NCI-H345 (cell line): ENCODE data around the gene SERPINE1.

Source experiments
- DNase-seq: peaks from one replicate; lab custom pipeline; 2025; lab: John Stamatoyannopoulos, UW

The SERPINE1 gene

GRCh38 chr7:101170617-101171441, 43.9 kb downstream of the SERPINE1 start:
- no peak for DNase-seq

GRCh38 chr7:101171442-101171837, 44.5 kb downstream of the SERPINE1 start:
- no peak for DNase-seq

- peak; percentile 81 for DNase-seq
Observed at GRCh38 chr7:101172005-101172853, 45.3 kb downstream of the SERPINE1 start.

GRCh38 chr7:101172854-101173751, 46.2 kb downstream of the SERPINE1 start:
- DNase-seq = peak; percentile 89

- DNase-seq = peak; percentile 55
Observed at GRCh38 chr7:101173752-101174244, 46.9 kb downstream of the SERPINE1 start.

GRCh38 chr7:101174322-101174854, 47.5 kb downstream of the SERPINE1 start:
- DNase-seq = no peak

GRCh38 chr7:101175664-101176063, 48.8 kb downstream of the SERPINE1 start:
- DNase-seq = no peak

- DNase-seq = no peak
Observed at GRCh38 chr7:101177644-101178043, 50.7 kb downstream of the SERPINE1 start.

GRCh38 chr7:101179117-101179516, 52.2 kb downstream of the SERPINE1 start:
- peak; percentile 54 for DNase-seq

- DNase-seq = no peak
Observed at GRCh38 chr7:101179713-101180112, 52.8 kb downstream of the SERPINE1 start.

GRCh38 chr7:101180130-101180755, 53.3 kb downstream of the SERPINE1 start, which contains the start of gene NAT16:
Gene NAT16, minus strand, starts transcription at chr7:101180293. Its CDS starts 5,486 bp downstream, at chr7:101174807.
- no peak for DNase-seq

GRCh38 chr7:101185258-101185839, 58.4 kb downstream of the SERPINE1 start:
- DNase-seq = no peak

- DNase-seq = no peak
Observed at GRCh38 chr7:101186194-101186593, 59.3 kb downstream of the SERPINE1 start.

- DNase-seq = no peak
Observed at GRCh38 chr7:101186844-101187428, 60.0 kb downstream of the SERPINE1 start.
